Kidney (tissue), 14 donors: ENCODE measurements around the gene RPP14. TPM values are rescaled to one million over a fixed set of nuclear protein-coding genes. Genes with fewer than 3 reads are reported as not detected.

ENCODE experiments used
- DNase-seq, 5 donors: peaks; one replicate each; pipeline ENCODE4 v3.0.0-alpha.2; 2013 to 2020
- FAIRE-seq: peaks from 2 replicates; lab custom pipeline; 2012; peaks lifted over from hg19 to GRCh38; lab: Jason Lieb, UNC
- H3K27ac ChIP-seq, 2 donors: one replicate each; pipeline ENCODE4 v1.7.0; 2013; ENCODE audit warnings: low read depth in 2 of 2, low read length in 2 of 2, inconsistent platforms in 1 of 2
- H3K27me3 ChIP-seq: one replicate; pipeline ENCODE4 v1.7.1; 2013; ENCODE audit warnings: low read length, inconsistent platforms; ENCODE audit not compliant: control insufficient read depth, insufficient read depth
- H3K36me3 ChIP-seq, 3 donors: one replicate each; pipeline versions ENCODE4 v1.7.0 to v1.7.1; 2013; ENCODE audit warnings: low read length in 3 of 3, control low read depth in 1 of 3, inconsistent platforms in 1 of 3; ENCODE audit not compliant: insufficient read depth in 3 of 3, control insufficient read depth in 2 of 3
- H3K4me1 ChIP-seq, 3 donors: one replicate each; pipeline versions ENCODE4 v1.7.0 to v1.7.1; 2013; ENCODE audit warnings: low read length in 3 of 3, inconsistent platforms in 1 of 3, low read depth in 1 of 3; ENCODE audit not compliant: control insufficient read depth in 2 of 3, insufficient read depth in 2 of 3
- H3K4me3 ChIP-seq, 3 donors: one replicate each; pipeline versions ENCODE4 v1.7.0 to v1.8.1; 2013; ENCODE audit warnings: low read length in 3 of 3, control low read depth in 1 of 3, inconsistent platforms in 1 of 3
- H3K9ac ChIP-seq, 3 donors: one replicate each; pipeline versions ENCODE4 v1.7.0 to v1.7.1; 2013; ENCODE audit warnings: low read length in 3 of 3, control low read depth in 1 of 3, inconsistent platforms in 1 of 3
- H3K9me3 ChIP-seq, 3 donors: one replicate each; pipeline versions ENCODE4 v1.7.0 to v1.7.1; 2013; ENCODE audit warnings: low read length in 3 of 3, control low read depth in 1 of 3, inconsistent platforms in 1 of 3; ENCODE audit not compliant: control insufficient read depth in 2 of 3, insufficient read depth in 1 of 3
- CTCF ChIP-seq: IDR thresholded peaks from 3 replicates; pipeline ENCODE4 v1.5.1; 2012; ENCODE audit warnings: mild to moderate bottlenecking, moderate library complexity, borderline replicate concordance; ENCODE audit not compliant: insufficient read depth; ENCODE audit errors: extremely low read depth
- intact Hi-C: fragments of 100-400 bp; cut with DNase I; formaldehyde crosslinking; loops from one replicate; pipeline ENCODE4 v1.11.1; 2022
- polyA plus RNA-seq: library from polyadenylated mRNA; stranded (reverse); fragments of 350-450 nt; fragmentation: Illumina TruSeq; extraction: RNeasy Lipid Tissue Mini Kit (QIAGEN cat#74804); gene quantifications from one replicate; pipeline ENCODE4 v1.2.3, GENCODE V29; 2014; ENCODE audit warnings: low read depth, low replicate concordance; ENCODE audit not compliant: insufficient read depth
- total RNA-seq: library from RNA; stranded (reverse); fragmentation: NEBNext Ultra II Directional; extraction: Animal tissue kit (Norgen Biotek cat#: 25700); gene quantifications from one replicate; pipeline ENCODE4 v1.2.1, GENCODE V29; 2021
- donor health status: control.
- donor health status: control.
- donor health status: control.
- donor health status: control.
- donor health status: control.
- donor health status: DM: yes; HTN: yes; CAD: no.
- donor health status: Normal renal cell carcinoma (clear cell type).

The RPP14 gene
- total and polyA plus RNA-seq, 2 donors from 2014 or later = 12.0 to 14.9 TPM

GRCh38 chr3:58260261-58260731 is 45.7 kb upstream of the RPP14 start:
- Histone ChIP-seq H3K9me3 (no peaks in the 10 kb centered on the region), H3K36me3 (peaks cover 0 to 16% (median 5%) of the 10 kb centered on the region in 3 donors), H3K4me1 (no peaks in the 10 kb centered on the region), H3K4me3 (no peak overlapping the region), H3K27ac (no peak overlapping the region), H3K9ac (no peak overlapping the region), H3K27me3 (no peaks in the 10 kb centered on the region)
- FAIRE-seq = no peak
- no peak for DNase-seq
- no peak for TF ChIP-seq CTCF
- intact Hi-C loops = no loop called here

- peaks cover 0 to 16% (median 5%) of the 10 kb centered on the region in 3 donors for H3K36me3 ChIP-seq
- H3K4me3 ChIP-seq = no peak overlapping the region
- intact Hi-C loops = no loop called here
- no peaks in the 10 kb centered on the region for H3K4me1 ChIP-seq
- DNase-seq (no peak), FAIRE-seq (no peak)
- H3K9ac ChIP-seq = no peak overlapping the region
- H3K27me3 ChIP-seq = no peaks in the 10 kb centered on the region
- H3K9me3 ChIP-seq = no peaks in the 10 kb centered on the region
- H3K27ac ChIP-seq = no peak overlapping the region
- no peak for TF ChIP-seq CTCF
Measured at GRCh38 chr3:58260733-58261132, 45.3 kb upstream of the RPP14 start.

GRCh38 chr3:58261954-58262666 is 43.9 kb upstream of the RPP14 start:
- intact Hi-C loops = no loop called here
- no peaks in the 10 kb centered on the region for H3K9me3 ChIP-seq
- H3K27me3 ChIP-seq = no peaks in the 10 kb centered on the region
- no peak overlapping the region for H3K4me3 ChIP-seq
- no peaks in the 10 kb centered on the region for H3K4me1 ChIP-seq
- FAIRE-seq (no peak), DNase-seq (no peak)
- peaks cover 0 to 18% (median 7%) of the 10 kb centered on the region in 3 donors for H3K36me3 ChIP-seq
- no peak for TF ChIP-seq CTCF
- H3K9ac ChIP-seq = no peak overlapping the region
- no peak overlapping the region for H3K27ac ChIP-seq
